Large intestine (tissue), 3 donors: ENCODE results near the gene SMARCB1. TPM values are rescaled to one million over a fixed set of nuclear protein-coding genes. Genes with fewer than 3 reads are reported as not detected.
A peak's percentile ranks its signal among the peaks of the same experiment; 100 is the strongest.

Experiments
- DNase-seq, 2 donors: peaks; one replicate each; pipeline versions ENCODE4 v3.0.0 to v3.0.0-alpha.2; 2013
- H3K27ac ChIP-seq: one replicate; pipeline ENCODE4 v1.5.1; 2013; ENCODE audit warnings: low read length
- H3K27me3 ChIP-seq: 2 replicates; pipeline ENCODE4 v1.6.1; 2013; ENCODE audit warnings: low read length; ENCODE audit not compliant: control insufficient read depth, insufficient read depth
- H3K36me3 ChIP-seq: 2 replicates; pipeline ENCODE4 v1.6.1; 2013; ENCODE audit warnings: low read length; ENCODE audit not compliant: control insufficient read depth, insufficient read depth
- H3K4me1 ChIP-seq: one replicate; pipeline ENCODE4 v1.6.1; 2013; ENCODE audit warnings: low read length; ENCODE audit not compliant: control insufficient read depth, insufficient read depth
- H3K4me3 ChIP-seq: one replicate; pipeline ENCODE4 v1.5.1; 2013; ENCODE audit warnings: low read length
- H3K9me3 ChIP-seq: one replicate; pipeline ENCODE4 v1.6.1; 2013; ENCODE audit warnings: mild to moderate bottlenecking, low read depth, low read length, moderate library complexity; ENCODE audit not compliant: control insufficient read depth
- WGBS: methylation state at CpG from one replicate; pipeline ENCODE4 v1.1.5; 2013; ENCODE audit warnings: low lambda C conversion rate; ENCODE audit not compliant: insufficient coverage; 5-methylcytosine and 5-hydroxymethylcytosine counted together
- polyA plus RNA-seq: library from polyadenylated mRNA; unstranded; fragments of 120-200 nt; gene quantifications from one replicate; pipeline ENCODE4 v1.2.1, GENCODE V29; 2013

The SMARCB1 gene
- polyA plus RNA-seq, 1 donor, result 84.8 TPM

DNA sequence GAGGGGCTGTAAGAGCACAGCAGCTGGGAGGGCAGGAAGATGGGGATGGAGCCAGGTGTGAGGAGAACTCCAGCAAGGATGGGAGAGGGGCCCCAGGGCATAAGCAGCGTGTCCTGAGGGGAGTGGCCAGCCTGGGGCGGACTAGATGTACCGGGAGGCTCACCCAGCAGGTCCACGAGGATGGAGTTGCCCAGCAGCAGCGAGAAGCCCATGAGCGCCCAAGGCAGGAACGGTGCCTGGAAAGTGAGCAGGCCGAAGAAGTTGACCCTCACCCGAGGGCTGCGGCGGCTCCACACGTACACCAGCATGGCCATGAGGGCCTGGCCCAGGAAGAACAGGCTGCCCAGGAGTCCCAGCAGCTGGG, 50.7 kb downstream of the SMARCB1 start:
- H3K36me3 ChIP-seq, result peaks cover 42% of the 10 kb centered on the region
- DNase-seq, result no peak
- H3K9me3 ChIP-seq, result peaks cover 6% of the 10 kb centered on the region
- H3K27me3 ChIP-seq, result peaks cover 6% of the 10 kb centered on the region
- no peak overlapping the region for H3K4me3 ChIP-seq
- WGBS, result no CpG with 5 or more reads among the region's 12 CpGs
- H3K27ac ChIP-seq, result no peak overlapping the region
- peaks cover 14% of the 10 kb centered on the region for H3K4me1 ChIP-seq

DNA sequence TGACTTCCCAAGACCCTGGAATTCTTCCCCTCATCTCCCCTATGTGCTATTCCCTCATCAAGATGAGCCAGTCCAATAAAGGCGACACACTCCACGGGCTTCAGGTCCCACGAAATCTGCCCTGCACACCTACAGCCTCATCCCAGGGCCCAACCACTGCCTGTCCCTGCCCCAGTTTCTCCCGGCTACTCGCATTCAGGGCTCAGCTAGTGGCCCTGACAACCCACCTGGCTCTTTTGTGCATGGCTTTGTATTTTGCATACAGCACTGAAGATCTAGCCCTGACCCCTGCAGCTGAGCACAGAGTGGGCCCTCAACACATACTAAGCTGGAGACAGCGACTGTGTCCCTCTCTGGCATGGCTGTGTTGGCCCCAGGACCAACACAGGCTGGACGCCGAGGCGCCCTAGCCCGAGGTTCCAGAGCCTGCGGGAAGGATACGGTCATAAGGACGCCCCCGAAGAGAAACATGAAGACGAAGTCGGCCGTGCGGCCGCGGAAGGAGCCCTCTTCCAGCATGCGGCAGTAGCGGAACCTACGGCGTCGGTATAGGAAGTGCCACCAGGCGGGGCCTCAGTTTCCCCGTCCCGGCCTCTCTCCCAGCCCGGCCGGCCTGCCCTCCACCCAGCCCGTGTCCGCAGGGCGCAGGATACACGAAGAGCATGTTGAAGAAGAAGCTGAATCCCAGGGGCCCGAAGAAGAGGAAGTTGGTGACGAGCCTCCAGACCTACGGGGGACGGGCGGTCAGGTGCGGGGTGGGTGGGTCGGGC, 51.3 kb downstream of the SMARCB1 start:
- Histone ChIP-seq H3K4me1 (peaks cover 14% of the 10 kb centered on the region), H3K27ac (no peak overlapping the region), H3K4me3 (peak overlapping the region; percentile 41), H3K27me3 (peaks cover 10% of the 10 kb centered on the region), H3K9me3 (peaks cover 6% of the 10 kb centered on the region), H3K36me3 (peaks cover 37% of the 10 kb centered on the region)
- DNase-seq, result no peak
- WGBS, result 10% methylated on average over 9 of the region's 41 CpGs

DNA sequence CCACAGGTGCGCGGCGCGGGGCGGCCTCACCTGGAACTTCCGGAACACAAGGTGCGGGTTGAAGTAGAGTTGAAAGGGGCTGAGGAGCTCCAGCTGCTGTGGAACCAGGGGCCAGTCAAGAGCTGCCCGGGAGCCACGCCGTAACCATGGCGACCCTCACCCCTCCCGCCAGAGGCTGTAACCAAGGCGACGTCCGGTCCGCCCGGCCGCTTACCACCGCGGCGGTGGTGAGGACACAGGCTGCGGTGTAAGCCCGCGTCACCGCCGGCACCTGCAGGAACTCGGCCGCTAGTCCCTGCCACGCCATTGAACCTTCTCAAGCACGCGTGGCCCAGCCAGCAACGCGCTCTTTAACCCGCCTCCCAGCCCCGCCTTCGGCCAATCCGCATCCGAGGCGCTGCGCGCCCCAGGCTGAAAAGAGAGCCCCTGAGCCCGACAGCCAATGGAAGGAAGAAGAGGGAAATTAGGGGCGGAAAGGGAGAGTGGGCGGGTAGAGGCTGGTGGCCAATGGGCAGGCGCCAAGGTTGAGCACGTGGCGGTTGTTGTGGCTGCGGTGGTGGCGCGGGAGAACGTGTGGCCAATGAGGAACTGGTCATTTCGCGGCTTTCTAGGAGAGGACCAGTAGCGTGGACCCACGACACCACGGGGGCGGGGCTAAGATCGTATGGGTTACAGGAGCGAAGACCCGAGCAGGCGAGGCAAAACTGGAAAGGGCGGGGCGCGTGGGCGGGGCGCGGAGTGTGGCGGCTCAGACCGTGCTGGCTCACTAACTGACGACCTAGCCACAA, 52.1 kb downstream of the SMARCB1 start, which contains the start of gene DERL3:
Gene DERL3 (minus strand): TSS at position 326 of the 788 bp plus-strand sequence. CDS start 19 bp downstream, at position 307.
- Histone ChIP-seq H3K36me3 (peaks cover 29% of the 10 kb centered on the region), H3K9me3 (peaks cover 6% of the 10 kb centered on the region), H3K4me3 (peak within 1 kb of the TSS; percentile 41), H3K27me3 (peaks cover 10% of the 10 kb centered on the region), H3K4me1 (peaks cover 14% of the 10 kb centered on the region), H3K27ac (no peak within 1 kb of the TSS)
- WGBS, result no CpG with 5 or more reads among the region's 70 CpGs
- DNase-seq, result peak; percentile 96 to 98

DNA sequence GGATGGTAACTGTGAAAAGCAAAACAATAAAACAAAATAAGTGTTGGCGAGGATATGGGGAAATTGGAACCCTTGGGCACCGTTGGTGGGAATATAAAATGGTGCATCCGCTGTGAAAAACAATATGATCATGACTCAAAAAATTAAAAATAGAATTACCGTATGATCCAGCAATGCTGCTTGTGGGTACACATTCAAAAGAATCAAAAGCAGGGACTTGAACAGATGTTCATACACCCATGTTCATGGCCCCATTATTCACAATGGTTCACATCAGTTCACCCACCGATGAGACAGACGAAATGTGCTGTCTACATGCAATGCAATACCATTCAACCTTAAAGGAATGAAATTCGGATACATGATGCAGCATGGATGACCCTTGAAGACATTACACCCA, 53.3 kb downstream of the SMARCB1 start:
- 100% methylated on average over 4 of the region's 7 CpGs for WGBS
- H3K27ac ChIP-seq, result no peak overlapping the region
- H3K4me1 ChIP-seq, result peaks cover 14% of the 10 kb centered on the region

DNA sequence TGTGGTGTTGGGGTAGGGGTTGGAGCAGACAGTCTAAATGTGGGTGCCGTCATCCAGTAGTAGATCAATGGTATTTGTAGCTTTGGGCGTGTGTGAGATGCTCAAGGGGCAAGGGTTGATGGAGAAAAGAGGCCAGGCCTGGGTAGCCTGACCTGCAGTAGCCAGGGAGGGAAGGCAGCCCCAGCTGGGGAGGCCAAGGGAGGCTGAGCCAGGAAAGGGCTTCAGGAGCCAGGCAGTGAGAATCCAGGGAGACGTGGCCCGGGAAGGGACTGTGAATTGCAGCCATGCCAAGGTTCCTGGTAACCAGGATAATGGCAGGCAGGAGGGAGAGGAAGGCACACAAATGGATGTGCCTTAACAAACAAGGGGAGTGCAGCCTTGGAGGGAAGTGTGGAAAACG, 54.5 kb downstream of the SMARCB1 start:
- Histone ChIP-seq H3K27ac (no peak overlapping the region), H3K4me1 (peaks cover 14% of the 10 kb centered on the region), H3K9me3 (peaks cover 6% of the 10 kb centered on the region), H3K4me3 (no peak overlapping the region), H3K27me3 (peaks cover 10% of the 10 kb centered on the region), H3K36me3 (peaks cover 7% of the 10 kb centered on the region)
- DNase-seq, result no peak
- WGBS, result no CpG with 5 or more reads among the region's 5 CpGs

More for the DNA sequence above, 53.3 kb downstream of the SMARCB1 start:
- peaks cover 10% of the 10 kb centered on the region for H3K27me3 ChIP-seq
- no peak overlapping the region for H3K4me3 ChIP-seq
- peaks cover 6% of the 10 kb centered on the region for H3K9me3 ChIP-seq
- no peak for DNase-seq
- peaks cover 19% of the 10 kb centered on the region for H3K36me3 ChIP-seq

DNA sequence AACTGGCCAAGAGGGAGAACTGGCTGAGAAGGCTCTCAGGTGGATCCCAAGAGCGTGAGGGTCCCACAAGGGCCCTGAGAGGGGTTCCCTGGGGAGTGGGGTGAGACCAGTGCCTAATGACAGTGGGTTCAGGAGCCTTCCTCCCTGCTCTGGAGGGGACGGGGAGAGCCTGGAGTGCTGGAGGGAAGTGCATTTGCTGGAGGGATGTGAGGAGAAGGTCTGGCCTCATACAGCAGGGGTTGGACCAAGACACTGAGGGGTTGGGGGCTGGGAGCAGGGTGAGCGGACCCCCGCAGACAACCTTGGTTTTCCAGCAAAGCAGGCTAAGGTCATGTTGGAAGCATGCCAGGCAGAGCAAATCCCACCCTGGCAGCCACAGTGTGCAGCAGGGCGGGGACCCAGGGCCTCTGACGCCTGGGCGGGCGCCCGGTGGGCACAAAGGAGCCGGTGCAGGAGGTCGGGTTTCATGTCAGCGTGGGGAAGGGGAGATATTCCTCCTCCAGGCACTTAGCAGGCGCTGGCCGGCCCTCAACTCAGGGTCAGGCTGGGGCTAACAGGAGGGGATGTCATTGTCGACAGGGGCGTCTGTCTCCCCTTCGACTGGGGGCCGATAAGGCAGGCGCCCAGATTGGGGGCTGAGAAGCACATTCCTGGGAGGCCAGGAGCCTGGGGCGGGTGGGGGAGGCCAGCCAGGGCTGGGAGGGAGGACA, 55.1 kb downstream of the SMARCB1 start:
- whole genome bisulfite sequencing, result no CpG with 5 or more reads among the region's 20 CpGs
- Histone ChIP-seq H3K4me1 (peaks cover 14% of the 10 kb centered on the region), H3K27me3 (peaks cover 10% of the 10 kb centered on the region), H3K9me3 (peaks cover 6% of the 10 kb centered on the region), H3K27ac (no peak overlapping the region), H3K36me3 (peaks cover 6% of the 10 kb centered on the region), H3K4me3 (no peak overlapping the region)
- no peak for DNase-seq

DNA sequence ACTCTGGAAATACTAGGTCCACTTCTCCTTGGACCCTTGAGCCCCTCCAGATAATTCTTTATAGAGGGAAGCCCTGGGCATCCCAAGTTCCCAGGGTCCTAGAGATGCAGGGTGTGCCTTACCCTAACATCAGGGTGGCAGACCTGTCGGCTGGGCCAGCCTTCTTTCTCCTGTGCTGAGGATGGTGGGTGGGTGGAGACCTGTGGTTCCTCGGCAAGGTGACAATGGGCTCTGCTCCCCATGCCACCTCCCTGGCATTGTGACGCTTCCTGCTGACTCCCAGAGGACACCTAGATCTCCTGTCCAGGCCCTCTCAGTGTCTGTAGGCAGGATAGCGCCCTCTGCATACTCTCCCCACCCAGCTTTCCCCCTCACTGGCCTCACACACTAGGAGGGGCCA, 55.8 kb downstream of the SMARCB1 start:
- 67% methylated on average over 1 of the region's 4 CpGs for whole genome bisulfite sequencing

DNA sequence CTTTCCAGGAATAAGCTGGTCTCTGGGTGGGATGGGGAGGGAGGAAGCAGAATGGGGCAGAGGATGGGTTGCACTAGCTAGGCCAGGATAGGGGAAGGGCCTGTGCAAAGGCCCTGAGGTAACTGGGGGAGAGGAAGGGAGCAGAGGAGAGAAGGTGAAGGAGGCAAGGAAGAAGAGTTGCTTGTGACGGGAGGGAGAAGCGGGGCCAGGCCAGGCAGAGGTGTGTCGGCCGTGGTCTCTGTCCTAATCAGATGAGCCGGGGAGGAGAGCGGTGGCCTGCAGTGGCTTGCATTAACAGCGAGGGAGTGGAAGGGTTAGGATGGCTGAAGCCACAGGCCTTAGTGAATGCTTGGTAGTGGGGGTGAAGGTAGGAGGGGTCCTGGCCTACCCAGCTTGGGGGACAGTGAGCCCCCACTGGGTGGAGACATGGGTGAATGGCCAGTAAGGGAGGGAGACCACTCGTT, 58.0 kb downstream of the SMARCB1 start:
- WGBS, result 68% methylated on average over 4 of the region's 8 CpGs
- H3K36me3 ChIP-seq, result no peaks in the 10 kb centered on the region
- H3K4me1 ChIP-seq, result peaks cover 9% of the 10 kb centered on the region
- H3K27me3 ChIP-seq, result peaks cover 8% of the 10 kb centered on the region
- no peaks in the 10 kb centered on the region for H3K9me3 ChIP-seq
- H3K4me3 ChIP-seq, result no peak overlapping the region
- peak overlapping the region; percentile 17 for H3K27ac ChIP-seq
- no peak for DNase-seq

More for the DNA sequence above, 55.8 kb downstream of the SMARCB1 start:
- Histone ChIP-seq H3K36me3 (peaks cover 3% of the 10 kb centered on the region), H3K4me3 (no peak overlapping the region), H3K27me3 (peaks cover 10% of the 10 kb centered on the region), H3K4me1 (peaks cover 14% of the 10 kb centered on the region), H3K9me3 (peaks cover 6% of the 10 kb centered on the region), H3K27ac (no peak overlapping the region)
- DNase-seq, result no peak

DNA sequence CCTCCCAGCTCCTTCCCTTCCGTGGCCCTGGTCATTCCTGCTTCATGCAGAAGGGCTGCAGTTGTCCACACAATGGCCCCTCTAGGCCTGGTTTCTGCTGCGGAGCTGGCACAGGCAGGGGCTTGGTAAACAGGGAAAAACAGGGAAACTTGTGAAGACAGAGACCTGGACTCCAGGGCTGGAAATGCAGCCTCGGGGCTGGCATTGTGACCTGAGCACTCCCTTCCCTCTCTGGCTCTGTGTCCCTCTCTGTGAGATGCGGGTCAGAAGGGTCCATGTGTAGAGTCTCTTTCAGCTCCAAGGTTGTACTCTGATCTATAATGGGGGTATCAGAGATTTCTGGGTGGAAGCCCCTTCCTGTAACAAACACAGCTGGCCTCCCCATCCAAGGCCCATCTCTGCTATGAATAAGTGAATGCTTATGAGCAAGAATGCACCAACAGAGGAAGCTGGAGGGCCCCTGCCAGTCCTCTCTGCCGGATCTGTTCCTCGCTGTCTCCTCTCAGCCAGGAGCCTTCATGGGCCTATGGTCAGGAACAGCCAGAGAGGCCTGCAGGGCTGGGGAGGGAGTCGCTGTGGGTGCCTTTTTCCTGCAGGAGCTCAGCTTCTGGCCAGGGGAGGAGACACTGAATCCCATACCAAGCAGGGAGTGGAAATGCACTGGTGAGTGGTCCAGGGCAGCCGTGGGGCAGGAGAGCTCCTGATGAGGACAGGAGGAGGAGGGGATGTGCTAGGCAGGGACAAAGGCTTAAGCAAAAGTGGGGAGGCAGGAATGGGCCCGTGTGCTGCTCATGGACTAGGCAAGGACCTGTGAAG, 58.7 kb downstream of the SMARCB1 start:
- no peaks in the 10 kb centered on the region for H3K36me3 ChIP-seq
- 62% methylated on average over 3 of the region's 9 CpGs for WGBS
- H3K9me3 ChIP-seq, result no peaks in the 10 kb centered on the region
- H3K27ac ChIP-seq, result no peak overlapping the region
- no peak for DNase-seq
- H3K4me1 ChIP-seq, result peaks cover 9% of the 10 kb centered on the region
- no peak overlapping the region for H3K4me3 ChIP-seq
- peaks cover 8% of the 10 kb centered on the region for H3K27me3 ChIP-seq
